Endothelial cell (in vitro differentiated cells): Measurements from ENCODE around the gene TREML1. TPM values are rescaled to one million over a fixed set of nuclear protein-coding genes. Genes with fewer than 3 reads are reported as not detected.
"Not testable (repeated sequence)": the region's sequence is repeated elsewhere in the genome, so short reads cannot be mapped to it uniquely, and the experiment has no call there.

Experiments used
- DNase-seq: peaks from one replicate; pipeline ENCODE4 v3.0.0; 2021; ENCODE audit warnings: low spot score
- H3K27ac Mint-ChIP-seq: one replicate; pipeline ENCODE4 v1.8.0; 2021; ENCODE audit warnings: mixed read lengths, inconsistent platforms; ENCODE audit not compliant: unreplicated experiment
- H3K27me3 Mint-ChIP-seq: one replicate; pipeline ENCODE4 v1.8.0; 2021; ENCODE audit warnings: mild to moderate bottlenecking, moderate library complexity, mixed read lengths, inconsistent platforms; ENCODE audit not compliant: unreplicated experiment
- H3K36me3 Mint-ChIP-seq: one replicate; pipeline ENCODE4 v1.8.0; 2021; ENCODE audit warnings: mild to moderate bottlenecking, low read depth, mixed read lengths, inconsistent platforms; ENCODE audit not compliant: unreplicated experiment
- H3K4me1 Mint-ChIP-seq: one replicate; pipeline ENCODE4 v1.8.0; 2021; ENCODE audit warnings: mild to moderate bottlenecking, mixed read lengths, inconsistent platforms; ENCODE audit not compliant: unreplicated experiment
- H3K4me3 Mint-ChIP-seq: one replicate; pipeline ENCODE4 v1.8.0; 2021; ENCODE audit warnings: mild to moderate bottlenecking, mixed read lengths, inconsistent platforms; ENCODE audit not compliant: unreplicated experiment
- H3K9me3 Mint-ChIP-seq: one replicate; pipeline ENCODE4 v1.8.0; 2021; ENCODE audit warnings: mixed read lengths, inconsistent platforms; ENCODE audit not compliant: unreplicated experiment
- CTCF ChIP-seq: fragments of 200-600 bp; sonication (generic); IDR thresholded peaks from one replicate; pipeline ENCODE4 v1.5.0; 2021; ENCODE audit warnings: antibody characterized with exemption; ENCODE audit not compliant: unreplicated experiment
- total RNA-seq: library from RNA; stranded (reverse); fragmentation: NEBNext Ultra II Directional; extraction: Animal tissue kit (Norgen Biotek cat#: 25700); gene quantifications from one replicate; pipeline ENCODE4 v1.2.1, GENCODE V29; 2021; ENCODE audit not compliant: unreplicated experiment

Gene TREML1
- total RNA-seq, 1 donor from 2014 or later: 2.3 TPM

GRCh38 chr6:41119508-41119907 lies 34.6 kb downstream of the TREML1 start:
- peaks cover 6% of the 10 kb centered on the region for H3K4me1 Mint-ChIP-seq
- H3K4me3 Mint-ChIP-seq: no peak overlapping the region
- no peak for DNase-seq
- peaks cover 1% of the 10 kb centered on the region for H3K27me3 Mint-ChIP-seq
- no peak for TF ChIP-seq CTCF
- H3K36me3 Mint-ChIP-seq: no peaks in the 10 kb centered on the region
- H3K9me3 Mint-ChIP-seq: no peaks in the 10 kb centered on the region
- H3K27ac Mint-ChIP-seq: no peak overlapping the region

DNA sequence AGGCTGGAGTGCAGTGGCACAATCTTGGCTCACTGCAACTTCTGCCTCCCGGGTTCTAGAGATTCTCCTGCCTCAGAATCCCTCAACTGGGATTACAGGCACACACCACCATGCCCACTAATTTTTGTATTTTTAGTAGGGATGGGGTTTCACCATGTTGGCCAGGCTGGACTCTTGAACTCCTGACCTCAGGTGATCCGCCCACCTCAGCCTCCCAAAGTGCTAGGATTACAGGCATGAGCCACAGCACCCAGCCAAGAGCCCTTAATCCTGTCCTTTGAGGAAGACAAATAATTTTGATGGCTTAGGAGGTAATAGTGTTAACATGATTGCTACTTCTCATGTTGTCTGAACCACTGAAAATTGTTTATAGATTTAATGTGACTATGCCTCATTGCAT lies 39.1 kb downstream of the TREML1 start:
- H3K27ac Mint-ChIP-seq, H3K27me3 Mint-ChIP-seq, H3K36me3 Mint-ChIP-seq, H3K4me1 Mint-ChIP-seq, H3K4me3 Mint-ChIP-seq, DNase-seq, H3K9me3 Mint-ChIP-seq: not testable (repeated sequence)

GRCh38 chr6:41111017-41111416 lies 43.1 kb downstream of the TREML1 start:
- Mint-ChIP-seq H3K9me3 (no peaks in the 10 kb centered on the region), H3K36me3 (no peaks in the 10 kb centered on the region), H3K4me3 (no peak overlapping the region), H3K27me3 (peaks cover 1% of the 10 kb centered on the region), H3K4me1 (no peaks in the 10 kb centered on the region), H3K27ac (no peak overlapping the region)
- no peak for TF ChIP-seq CTCF
- no peak for DNase-seq

- peaks cover 3% of the 10 kb centered on the region for H3K36me3 Mint-ChIP-seq
- TF ChIP-seq CTCF: no peak
- DNase-seq: no peak
- H3K4me3 Mint-ChIP-seq: no peak overlapping the region
- H3K27ac Mint-ChIP-seq: no peak overlapping the region
- peaks cover 6% of the 10 kb centered on the region for H3K4me1 Mint-ChIP-seq
- no peaks in the 10 kb centered on the region for H3K9me3 Mint-ChIP-seq
- no peaks in the 10 kb centered on the region for H3K27me3 Mint-ChIP-seq
Measured at GRCh38 chr6:41103847-41104246, 50.3 kb downstream of the TREML1 start.

GRCh38 chr6:41100871-41101287 lies 53.3 kb downstream of the TREML1 start:
- Mint-ChIP-seq H3K4me3 (no peak overlapping the region), H3K9me3 (no peaks in the 10 kb centered on the region), H3K27ac (no peak overlapping the region), H3K4me1 (peaks cover 6% of the 10 kb centered on the region), H3K27me3 (no peaks in the 10 kb centered on the region), H3K36me3 (peaks cover 28% of the 10 kb centered on the region)
- DNase-seq: peak; percentile 85
- TF ChIP-seq CTCF: peak; percentile 48

Other genes starting within 250 kb of the TREML1 start
- 0.59 TPM for gene UNC5CL, start 115.1 kb downstream of the TREML1 start, total RNA-seq
- not detected for gene TSPO2, start 111.9 kb downstream of the TREML1 start, total RNA-seq
- gene APOBEC2, start 101.1 kb downstream of the TREML1 start, total RNA-seq: not detected
- 20.5 TPM for gene OARD1, start 82.0 kb downstream of the TREML1 start, total RNA-seq
- gene NFYA, start 81.4 kb downstream of the TREML1 start, total RNA-seq: 39.7 TPM
- gene TREM2, start 8.8 kb upstream of the TREML1 start, total RNA-seq: not detected
- 0.10 TPM for gene TREML2, start 46.8 kb upstream of the TREML1 start, total RNA-seq
- gene TREML4, start 74.0 kb upstream of the TREML1 start, total RNA-seq: 0.15 TPM
- 0.38 TPM for gene TREM1, start 132.3 kb upstream of the TREML1 start, total RNA-seq
- not detected for gene NCR2, start 181.3 kb upstream of the TREML1 start, total RNA-seq